HCT116 (cell line): ENCODE measurements around the gene ARSG. TPM values are rescaled to one million over a fixed set of nuclear protein-coding genes. Genes with fewer than 3 reads are reported as not detected.

ENCODE experiments used
- ATAC-seq: fragments of 200-7000 bp; cut with Tn5 transposase; 2 replicates; pipeline ENCODE4 v1.9.1; 2020; ENCODE audit warnings: mild to moderate bottlenecking, moderate library complexity
- BruUV-seq: library from RNA; stranded (reverse); fragments of 400-500 nt; replicated peaks from 2 replicates; lab custom pipeline; 2021; lab: Mats Ljungman, UMichigan
- CTCF ChIA-PET: fragments of 300-600 bp; sonication (Branson Sonifier 250); formaldehyde crosslinking; loops from one replicate; lab custom pipeline; 2021; ENCODE audit warnings: antibody characterized with exemption; lab: Charles Lee
- POLR2A ChIA-PET: fragments of 300-600, 350-600 bp; sonication (Branson Sonifier 250); formaldehyde crosslinking; loops from one replicate; lab custom pipeline; 2021; ENCODE audit warnings: antibody characterized with exemption; lab: Charles Lee
- RAD21 ChIA-PET, 2 experiments: fragments of 300-600 bp; sonication (Branson Sonifier 250); formaldehyde crosslinking; loops; one replicate each; lab custom pipeline; 2023; ENCODE audit warnings: low total read pairs in 2 of 2; ENCODE audit not compliant: uncharacterized antibody in 2 of 2, unreplicated experiment in 2 of 2, low non-redundant PET in 1 of 2; lab: Charles Lee
- DNase-seq: peaks from one replicate; pipeline ENCODE4 v3.0.0-alpha.2; 2010; ENCODE audit warnings: low read depth, low spot score
- H2AFZ ChIP-seq: fragments of 200-600 bp; shearing (Covaris generic), sonication (generic); 2 replicates; pipeline ENCODE4 v1.6.1; 2017; ENCODE audit warnings: low read depth, mixed run types, mixed read lengths, antibody characterized with exemption, low read length; ENCODE audit not compliant: poor library complexity, severe bottlenecking
- H3K27ac ChIP-seq: 2 replicates; pipeline ENCODE4 v1.5.1; 2012; ENCODE audit warnings: low read depth, low read length
- H3K27me3 ChIP-seq: fragments of 200-600 bp; sonication (generic); 2 replicates; pipeline ENCODE4 v1.6.1; 2016; ENCODE audit warnings: mixed run types, low read length, mixed read lengths; ENCODE audit not compliant: insufficient read depth
- H3K36me3 ChIP-seq, 2 experiments: fragments of 200-500 bp in 1 of 2; fragments of 200-600 bp in 1 of 2; sonication (Bioruptor generic) in 1 of 2; sonication (generic) in 1 of 2; 2 replicates each; pipeline versions ENCODE4 v1.5.1 to v1.6.1; 2014 to 2016; ENCODE audit warnings: low read length in 2 of 2, inconsistent platforms in 1 of 2, mixed read lengths in 1 of 2, mixed run types in 1 of 2; ENCODE audit not compliant: insufficient read depth in 2 of 2, control insufficient read depth in 1 of 2
- H3K4me1 ChIP-seq, 2 experiments: fragments of 200-600 bp in 1 of 2; sonication (generic) in 1 of 2; 2 replicates each; pipeline versions ENCODE4 v1.5.1 to v1.6.1; 2012 to 2017; ENCODE audit warnings: low read length in 2 of 2, inconsistent platforms in 1 of 2, mild to moderate bottlenecking in 1 of 2, mixed read lengths in 1 of 2, mixed run types in 1 of 2, moderate library complexity in 1 of 2; ENCODE audit not compliant: insufficient read depth in 2 of 2, control insufficient read depth in 1 of 2
- H3K4me2 ChIP-seq: fragments of 200-600 bp; sonication (generic); 2 replicates; pipeline ENCODE4 v1.6.1; 2017; ENCODE audit warnings: mixed run types, low read length, mixed read lengths
- H3K4me3 ChIP-seq, 2 experiments: fragments of 200-600 bp in 1 of 2; sonication (generic) in 1 of 2; replicated peaks in 1 of 2; 2 replicates each; pipeline ENCODE4 v1.5.1; 2011 to 2016; ENCODE audit warnings: low read length in 2 of 2, control low read depth in 1 of 2, low read depth in 1 of 2, mild to moderate bottlenecking in 1 of 2, mixed read lengths in 1 of 2, mixed run types in 1 of 2
- H3K79me2 ChIP-seq: fragments of 200-600 bp; sonication (generic); 2 replicates; pipeline ENCODE4 v1.6.1; 2017; ENCODE audit warnings: mild to moderate bottlenecking, mixed run types, low read length, moderate library complexity, mixed read lengths; ENCODE audit not compliant: insufficient read depth
- H3K9ac ChIP-seq: fragments of 200-600 bp; sonication (generic); 2 replicates; pipeline ENCODE4 v1.6.1; 2016; ENCODE audit warnings: low read length, mixed read lengths
- H3K9me2 ChIP-seq: fragments of 200-600 bp; sonication (generic), shearing (Covaris generic); 2 replicates; pipeline ENCODE4 v1.6.1; 2017; ENCODE audit warnings: mixed run types, mild to moderate bottlenecking, moderate library complexity; ENCODE audit not compliant: insufficient read depth
- H3K9me3 ChIP-seq, 2 experiments: fragments of 200-500 bp in 1 of 2; fragments of 200-600 bp in 1 of 2; sonication (Bioruptor generic) in 1 of 2; sonication (generic) in 1 of 2; 2 replicates each; pipeline ENCODE4 v1.6.1; 2014 to 2017; ENCODE audit warnings: low read length in 2 of 2, mixed read lengths in 2 of 2, inconsistent platforms in 1 of 2, low read depth in 1 of 2, mild to moderate bottlenecking in 1 of 2, mixed run types in 1 of 2, moderate library complexity in 1 of 2; ENCODE audit not compliant: control insufficient read depth in 1 of 2, insufficient read depth in 1 of 2
- H4K20me1 ChIP-seq: fragments of 200-600 bp; sonication (generic), shearing (Covaris generic); 2 replicates; pipeline ENCODE4 v1.6.1; 2017; ENCODE audit warnings: mixed run types, mild to moderate bottlenecking, moderate library complexity; ENCODE audit not compliant: insufficient read depth
- CTCF ChIP-seq, 3 experiments: fragments of 200-600 bp in 1 of 3; sonication (generic) in 1 of 3; IDR thresholded peaks in 2 of 3; conservative IDR thresholded peaks in 1 of 3; 2 replicates each; pipeline ENCODE4 v1.5.1; 2012 to 2017; ENCODE audit warnings: low read depth in 2 of 3, low read length in 2 of 3, antibody characterized with exemption in 1 of 3, borderline replicate concordance in 1 of 3, control low read depth in 1 of 3, mild to moderate bottlenecking in 1 of 3, mixed read lengths in 1 of 3, mixed run types in 1 of 3, moderate library complexity in 1 of 3; ENCODE audit not compliant: insufficient read depth in 1 of 3
- EGR1 ChIP-seq: IDR thresholded peaks from 2 replicates; pipeline ENCODE4 v1.6.1; 2012; ENCODE audit warnings: low read depth
- EZH2 ChIP-seq: fragments of 200-600 bp; sonication (generic); IDR thresholded peaks from 2 replicates; pipeline ENCODE4 v1.6.1; 2017; ENCODE audit warnings: antibody characterized with exemption, mixed run types
- EZH2phosphoT487 ChIP-seq: fragments of 200-600 bp; IDR thresholded peaks from 2 replicates; pipeline ENCODE4 v1.6.1; 2018; ENCODE audit warnings: antibody characterized with exemption, borderline replicate concordance
- FOSL1 ChIP-seq: IDR thresholded peaks from 2 replicates; pipeline ENCODE4 v1.6.1; 2012; ENCODE audit warnings: low read depth
- MAX ChIP-seq: IDR thresholded peaks from 2 replicates; pipeline ENCODE4 v1.6.1; 2012
- POLR2A ChIP-seq: IDR thresholded peaks from 2 replicates; pipeline ENCODE4 v1.7.0; 2011; ENCODE audit warnings: borderline replicate concordance; ENCODE audit not compliant: insufficient read depth, insufficient read length; ENCODE audit errors: extremely low read depth
- POLR2AphosphoS5 ChIP-seq: IDR thresholded peaks from 2 replicates; pipeline ENCODE4 v1.6.1; 2011; ENCODE audit warnings: mild to moderate bottlenecking, low read depth, low read length, moderate library complexity
- RAD21 ChIP-seq: IDR thresholded peaks from 2 replicates; pipeline ENCODE4 v1.6.1; 2012; ENCODE audit warnings: low read depth, mild to moderate bottlenecking
- SIN3A ChIP-seq: IDR thresholded peaks from 2 replicates; pipeline ENCODE4 v1.6.1; 2012; ENCODE audit warnings: low read depth
- SP1 ChIP-seq: IDR thresholded peaks from 2 replicates; pipeline ENCODE4 v1.6.1; 2012; ENCODE audit warnings: low read depth
- TCF7L2 ChIP-seq: IDR thresholded peaks from 2 replicates; pipeline ENCODE4 v1.7.0; 2011; ENCODE audit warnings: borderline replicate concordance, inconsistent platforms; ENCODE audit not compliant: insufficient read depth, insufficient read length; ENCODE audit errors: extremely low read depth
- YY1 ChIP-seq: IDR thresholded peaks from 2 replicates; pipeline ENCODE4 v1.6.1; 2011; ENCODE audit warnings: low read length, low read depth, moderate library complexity, mild to moderate bottlenecking; ENCODE audit not compliant: insufficient replicate concordance; ENCODE audit errors: extremely low read depth
- ZBTB33 ChIP-seq: IDR thresholded peaks from 2 replicates; pipeline ENCODE4 v1.6.1; 2011; ENCODE audit warnings: mild to moderate bottlenecking, low read length, moderate library complexity; ENCODE audit not compliant: insufficient replicate concordance; ENCODE audit errors: extremely low read depth
- ZFX ChIP-seq: fragments of 450-650 bp; IDR thresholded peaks from 2 replicates; pipeline ENCODE4 v1.6.1; 2017
- ZNF274 ChIP-seq: fragments of 200-500 bp; sonication (Bioruptor generic); IDR thresholded peaks from 2 replicates; pipeline ENCODE4 v1.6.1; 2014; ENCODE audit warnings: mild to moderate bottlenecking, low read depth, low read length, inconsistent platforms
- intact Hi-C: fragments of 100-400 bp; cut with micrococcal nuclease; formaldehyde crosslinking; loops from 2 replicates; pipeline ENCODE4 v1.10.0; 2022
- total RNA-seq: library from RNA; stranded (reverse); gene quantifications from one replicate; pipeline ENCODE4 v1.2.1, GENCODE V29; 2021; ENCODE audit not compliant: unreplicated experiment

ARSG gene
- total RNA-seq, 1 experiment from 2014 or later: 17.1 TPM

- CTCF ChIA-PET: no interaction called here
- H3K27me3 ChIP-seq: no peaks in the 10 kb centered on the region
Observed at GRCh38 chr17:68306819-68307218, 15.5 kb downstream of the ARSG start.

More at GRCh38 chr17:68306819-68307218, 15.5 kb downstream of the ARSG start:
- no peak overlapping the region for H3K4me2 ChIP-seq
- H3K9me2 ChIP-seq: no peaks in the 10 kb centered on the region
- H3K9ac ChIP-seq: no peak overlapping the region
- POLR2A ChIA-PET: interaction anchor here (1.0 kb wide), 1 partner anchor 15 kb away, joined by 3 read pairs; no protein-coding TSS in a partner anchor
- no peak overlapping the region for H3K27ac ChIP-seq
- H3K9me3 ChIP-seq: no peaks in the 10 kb centered on the region
- no peak overlapping the region for H2AFZ ChIP-seq
- RAD21 ChIA-PET: no interaction called here
- intact Hi-C loops: no loop called here
- 0 out of 4 replicates have a peak, but pooled peaks cover 0 to 3% of the 10 kb centered on the region in 2 experiments for H3K36me3 ChIP-seq
- no peaks in the 10 kb centered on the region for H3K79me2 ChIP-seq
- TF ChIP-seq CTCF (IDR thresholded peaks at IDR 0.05 in 2 of 3, conservative IDR thresholded peaks at IDR 0.05 in 1 of 3; ENCODE audit: borderline replicate concordance in 1 of 3, insufficient read depth in 1 of 3, low read depth in 2 of 3, low read length in 2 of 3) (no peak), EGR1 (no peak), ZBTB33 (no peak), POLR2AphosphoS5 (no peak), TCF7L2 (no peak), ZFX (no peak), RAD21 (no peak), POLR2A (no peak), SP1 (no peak), SIN3A (no peak), FOSL1 (no peak), MAX (no peak), ZNF274 (no peak), YY1 (no peak), EZH2phosphoT487 (no peak), EZH2 (no peak)
- no peaks in the 10 kb centered on the region for H4K20me1 ChIP-seq
- no peak for ATAC-seq
- no peak for DNase-seq
- BruUV-seq: no TSS peak
- H3K4me3 ChIP-seq: no peak overlapping the region
- H3K4me1 ChIP-seq: peaks cover 36 to 41% of the 10 kb centered on the region in 2 experiments
